ENCODE results near the gene LDB3.

LDB3 gene

DNA sequence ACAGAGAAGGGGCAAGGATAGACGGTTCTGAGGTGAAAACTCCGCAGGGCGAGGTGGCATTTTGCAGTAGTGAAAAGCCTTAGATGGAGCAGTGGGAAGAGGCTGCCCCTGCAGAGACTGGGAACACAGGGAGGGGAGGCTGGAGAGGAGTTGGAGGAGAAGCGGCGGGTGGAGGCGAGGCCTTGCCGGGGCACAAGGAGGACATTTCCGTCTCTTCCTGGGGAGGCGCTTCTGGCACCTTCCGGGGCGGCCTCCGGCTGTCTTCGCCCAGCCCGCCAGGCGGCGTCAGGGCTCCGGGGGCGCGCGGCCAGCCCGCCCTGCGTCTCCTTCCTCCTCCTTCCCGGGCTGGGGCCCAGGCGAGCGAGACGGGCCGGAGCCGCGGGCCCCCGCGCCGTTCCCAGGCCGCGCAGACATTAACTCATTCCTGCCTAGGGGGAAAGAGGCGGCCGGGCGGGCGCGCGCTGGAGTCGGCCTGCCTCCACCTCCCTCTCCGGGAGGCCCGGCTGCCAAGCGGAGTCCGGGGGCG is 42.7 kb downstream of the LDB3 start (continued):
- TF ChIP-seq PRDM10 (tag by site-specific recombination; IDR thresholded peaks at IDR 0.05) (no peak), ZNF544 (tag by site-specific recombination; IDR thresholded peaks at IDR 0.05) (no peak), HOXC10 (CRISPR knock-in tag; IDR thresholded peaks at IDR 0.05) (no peak), ZNF335 (tag by site-specific recombination; conservative IDR thresholded peaks at IDR 0.05) (peak; percentile 89), ZBTB17 (tag by site-specific recombination; IDR thresholded peaks at IDR 0.05) (peak; percentile 53), MEIS1 (CRISPR knock-in tag; IDR thresholded peaks at IDR 0.05; ENCODE audit: borderline replicate concordance) (no peak), ZNF792 (tag by site-specific recombination; IDR thresholded peaks at IDR 0.05) (no peak), ZSCAN23 (tag by site-specific recombination; IDR thresholded peaks at IDR 0.05) (no peak), OVOL3 (tag by site-specific recombination; IDR thresholded peaks at IDR 0.05) (no peak), ZNF23 (tag by site-specific recombination; IDR thresholded peaks at IDR 0.05; ENCODE audit: borderline replicate concordance) (no peak), ZNF777 (tag by site-specific recombination; IDR thresholded peaks at IDR 0.05; ENCODE audit: borderline replicate concordance) (no peak), EGR2 (tag by site-specific recombination; IDR thresholded peaks at IDR 0.05; ENCODE audit: low read depth) (peak; percentile 73), OSR2 (tag by site-specific recombination; IDR thresholded peaks at IDR 0.05) (no peak), ZBTB21 (tag by site-specific recombination; IDR thresholded peaks at IDR 0.05) (no peak), ZNF610 (tag by site-specific recombination; IDR thresholded peaks at IDR 0.05; ENCODE audit: borderline replicate concordance) (no peak), ZNF394 (tag by site-specific recombination; IDR thresholded peaks at IDR 0.05; ENCODE audit: borderline replicate concordance) (peak; percentile 80), ZNF362 (tag by site-specific recombination; IDR thresholded peaks at IDR 0.05) (no peak), ZNF843 (tag by site-specific recombination; IDR thresholded peaks at IDR 0.05) (no peak), YY2 (tag by site-specific recombination; IDR thresholded peaks at IDR 0.05) (no peak), SP7 (tag by site-specific recombination; IDR thresholded peaks at IDR 0.05) (peak; percentile 62; the same call in 1 of the 2 replicates), ZNF529 (tag by site-specific recombination; IDR thresholded peaks at IDR 0.05; ENCODE audit: insufficient replicate concordance) (no peak), ZNF555 (tag by site-specific recombination; conservative IDR thresholded peaks at IDR 0.05) (no peak), ZNF155 (tag by site-specific recombination; IDR thresholded peaks at IDR 0.05) (no peak), ZNF561 (tag by site-specific recombination; IDR thresholded peaks at IDR 0.05; ENCODE audit: borderline replicate concordance) (peak; percentile 98), ZSCAN18 (tag by site-specific recombination; IDR thresholded peaks at IDR 0.05) (no peak), ZNF311 (tag by site-specific recombination; IDR thresholded peaks at IDR 0.05; ENCODE audit: borderline replicate concordance) (no peak), ZNF664 (tag by site-specific recombination; IDR thresholded peaks at IDR 0.05) (no peak), ZNF341 (tag by site-specific recombination; IDR thresholded peaks at IDR 0.05; ENCODE audit: low read depth) (peak; percentile 73), ZSCAN4 (tag by site-specific recombination; IDR thresholded peaks at IDR 0.05) (no peak), ZNF146 (tag by site-specific recombination; IDR thresholded peaks at IDR 0.05) (no peak)
- TF ChIP-seq, protein P1, sequence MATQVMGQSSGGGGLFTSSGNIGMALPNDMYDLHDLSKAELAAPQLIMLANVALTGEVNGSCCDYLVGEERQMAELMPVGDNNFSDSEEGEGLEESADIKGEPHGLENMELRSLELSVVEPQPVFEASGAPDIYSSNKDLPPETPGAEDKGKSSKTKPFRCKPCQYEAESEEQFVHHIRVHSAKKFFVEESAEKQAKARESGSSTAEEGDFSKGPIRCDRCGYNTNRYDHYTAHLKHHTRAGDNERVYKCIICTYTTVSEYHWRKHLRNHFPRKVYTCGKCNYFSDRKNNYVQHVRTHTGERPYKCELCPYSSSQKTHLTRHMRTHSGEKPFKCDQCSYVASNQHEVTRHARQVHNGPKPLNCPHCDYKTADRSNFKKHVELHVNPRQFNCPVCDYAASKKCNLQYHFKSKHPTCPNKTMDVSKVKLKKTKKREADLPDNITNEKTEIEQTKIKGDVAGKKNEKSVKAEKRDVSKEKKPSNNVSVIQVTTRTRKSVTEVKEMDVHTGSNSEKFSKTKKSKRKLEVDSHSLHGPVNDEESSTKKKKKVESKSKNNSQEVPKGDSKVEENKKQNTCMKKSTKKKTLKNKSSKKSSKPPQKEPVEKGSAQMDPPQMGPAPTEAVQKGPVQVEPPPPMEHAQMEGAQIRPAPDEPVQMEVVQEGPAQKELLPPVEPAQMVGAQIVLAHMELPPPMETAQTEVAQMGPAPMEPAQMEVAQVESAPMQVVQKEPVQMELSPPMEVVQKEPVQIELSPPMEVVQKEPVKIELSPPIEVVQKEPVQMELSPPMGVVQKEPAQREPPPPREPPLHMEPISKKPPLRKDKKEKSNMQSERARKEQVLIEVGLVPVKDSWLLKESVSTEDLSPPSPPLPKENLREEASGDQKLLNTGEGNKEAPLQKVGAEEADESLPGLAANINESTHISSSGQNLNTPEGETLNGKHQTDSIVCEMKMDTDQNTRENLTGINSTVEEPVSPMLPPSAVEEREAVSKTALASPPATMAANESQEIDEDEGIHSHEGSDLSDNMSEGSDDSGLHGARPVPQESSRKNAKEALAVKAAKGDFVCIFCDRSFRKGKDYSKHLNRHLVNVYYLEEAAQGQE (tag by site-specific recombination; IDR thresholded peaks at IDR 0.05) = 0 out of 2 replicates have a peak, but pooled peaks have one; percentile 17
